ENCODE data around the gene ALDH16A1.

DNA sequence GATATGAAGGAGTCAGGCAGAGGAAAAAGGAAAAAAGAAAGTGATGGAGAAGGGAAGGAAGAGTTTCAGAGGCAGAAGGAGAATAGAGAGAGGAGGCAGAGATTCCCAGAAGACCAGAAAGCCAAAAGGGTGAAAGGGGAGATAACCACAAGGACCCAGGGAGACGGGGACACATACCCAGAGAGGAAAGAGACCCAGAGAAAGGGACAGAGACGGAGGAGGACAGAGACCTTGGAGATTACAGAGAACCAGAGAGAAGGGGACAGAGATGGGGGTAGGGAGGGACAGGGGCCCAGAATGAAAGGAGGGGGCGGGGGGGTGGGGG lies 31.2 kb upstream of the ALDH16A1 start:
- TF ChIP-seq, protein P1, sequence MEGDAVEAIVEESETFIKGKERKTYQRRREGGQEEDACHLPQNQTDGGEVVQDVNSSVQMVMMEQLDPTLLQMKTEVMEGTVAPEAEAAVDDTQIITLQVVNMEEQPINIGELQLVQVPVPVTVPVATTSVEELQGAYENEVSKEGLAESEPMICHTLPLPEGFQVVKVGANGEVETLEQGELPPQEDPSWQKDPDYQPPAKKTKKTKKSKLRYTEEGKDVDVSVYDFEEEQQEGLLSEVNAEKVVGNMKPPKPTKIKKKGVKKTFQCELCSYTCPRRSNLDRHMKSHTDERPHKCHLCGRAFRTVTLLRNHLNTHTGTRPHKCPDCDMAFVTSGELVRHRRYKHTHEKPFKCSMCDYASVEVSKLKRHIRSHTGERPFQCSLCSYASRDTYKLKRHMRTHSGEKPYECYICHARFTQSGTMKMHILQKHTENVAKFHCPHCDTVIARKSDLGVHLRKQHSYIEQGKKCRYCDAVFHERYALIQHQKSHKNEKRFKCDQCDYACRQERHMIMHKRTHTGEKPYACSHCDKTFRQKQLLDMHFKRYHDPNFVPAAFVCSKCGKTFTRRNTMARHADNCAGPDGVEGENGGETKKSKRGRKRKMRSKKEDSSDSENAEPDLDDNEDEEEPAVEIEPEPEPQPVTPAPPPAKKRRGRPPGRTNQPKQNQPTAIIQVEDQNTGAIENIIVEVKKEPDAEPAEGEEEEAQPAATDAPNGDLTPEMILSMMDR (conservative IDR thresholded peaks at IDR 0.05; ENCODE audit: low read depth, low read length) = no peak
- no peak for TF ChIP-seq SMC3 (IDR thresholded peaks at IDR 0.05; ENCODE audit: low read depth, low read length)
- TF ChIP-seq CEBPB (IDR thresholded peaks at IDR 0.05; ENCODE audit: low read depth, low read length) = no peak
- TF ChIP-seq RCOR1 (IDR thresholded peaks at IDR 0.05; ENCODE audit: insufficient replicate concordance, low read length) = no peak
- TF ChIP-seq POLR2A (IDR thresholded peaks at IDR 0.05; ENCODE audit: low read depth, low read length) = no peak
- no peak for TF ChIP-seq FOS (IDR thresholded peaks at IDR 0.05; ENCODE audit: low read depth, low read length)
- no peak for TF ChIP-seq RAD21 (IDR thresholded peaks at IDR 0.05; ENCODE audit: low read length)
- TF ChIP-seq MAFK (IDR thresholded peaks at IDR 0.05; ENCODE audit: low read depth, low read length) = no peak

All from IMR-90 (cell line).